Measurements from ENCODE around the gene POU2AF1.
"Not testable (repeated sequence)": the region's sequence is repeated elsewhere in the genome, so short reads cannot be mapped to it uniquely, and the experiment has no call there.

The POU2AF1 gene

DNA sequence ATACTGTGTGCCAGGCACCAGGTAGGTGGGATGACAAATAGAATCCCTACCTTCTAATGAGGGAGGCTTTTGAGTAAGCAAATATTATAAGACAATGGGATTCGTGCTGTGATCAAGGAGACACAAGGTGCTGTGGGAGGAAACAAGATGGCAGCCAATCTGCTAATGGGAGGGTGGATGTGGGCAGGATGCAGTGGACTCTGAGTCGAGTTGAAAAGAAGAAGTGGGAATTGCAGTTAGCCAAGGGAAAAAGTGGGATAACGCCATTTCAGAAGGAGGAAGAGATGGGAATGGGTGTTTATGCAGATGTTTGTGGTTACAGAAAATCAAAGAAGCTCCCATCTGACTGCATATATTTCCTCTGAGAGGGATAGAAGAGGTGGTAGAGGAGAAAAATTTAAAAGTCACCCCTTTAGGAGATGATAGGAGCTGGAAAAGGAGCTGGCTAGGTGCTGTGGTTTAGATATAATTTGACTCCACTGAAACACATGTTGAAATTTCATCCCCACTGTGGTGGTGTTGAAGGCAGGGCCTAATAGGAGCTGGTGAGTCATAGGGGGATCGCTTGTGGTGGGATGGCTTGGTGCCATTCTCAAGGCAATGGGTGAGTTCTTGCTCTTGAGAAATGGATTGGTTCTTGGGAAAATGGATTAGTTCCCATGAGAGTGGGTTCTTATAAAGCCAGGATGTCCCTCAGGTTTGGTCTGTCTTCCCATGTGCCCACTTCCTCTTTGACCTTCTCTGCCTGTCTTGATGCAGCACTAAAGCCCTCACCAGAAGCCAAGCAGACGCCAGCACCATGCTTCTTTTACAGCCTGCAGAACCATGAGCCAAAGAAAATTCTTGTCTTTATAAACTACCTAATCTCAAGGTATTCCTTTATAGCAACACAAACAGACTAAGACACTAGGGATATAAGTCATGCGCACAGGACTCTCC lies 30.0 kb upstream of the POU2AF1 start:
- DNase-seq (ENCODE audit: low read depth): no peak

DNA sequence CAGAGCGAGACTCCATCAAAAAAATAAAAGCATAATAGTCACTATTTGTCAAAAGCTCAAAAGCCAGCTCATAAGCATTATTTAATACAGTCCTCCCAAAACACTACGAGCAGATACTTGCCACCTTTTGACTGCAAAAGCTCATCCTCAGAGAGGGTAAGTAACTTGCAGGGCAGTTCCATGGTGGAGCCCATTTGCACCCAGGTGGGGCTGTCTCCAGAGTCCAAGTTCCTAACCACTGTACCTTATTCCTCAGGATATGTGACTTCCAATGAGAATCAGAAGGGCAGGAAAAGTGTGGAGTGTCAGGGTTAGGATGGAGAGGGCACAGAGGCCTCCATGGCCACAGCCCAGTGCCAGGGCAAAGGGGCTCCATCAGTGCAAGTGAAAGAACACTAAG lies 28.6 kb upstream of the POU2AF1 start:
- no peak for DNase-seq (ENCODE audit: low read depth)

GRCh38 chr11:111406589-111406988 lies 27.5 kb upstream of the POU2AF1 start:
- no peak for DNase-seq (ENCODE audit: low read depth)

DNA sequence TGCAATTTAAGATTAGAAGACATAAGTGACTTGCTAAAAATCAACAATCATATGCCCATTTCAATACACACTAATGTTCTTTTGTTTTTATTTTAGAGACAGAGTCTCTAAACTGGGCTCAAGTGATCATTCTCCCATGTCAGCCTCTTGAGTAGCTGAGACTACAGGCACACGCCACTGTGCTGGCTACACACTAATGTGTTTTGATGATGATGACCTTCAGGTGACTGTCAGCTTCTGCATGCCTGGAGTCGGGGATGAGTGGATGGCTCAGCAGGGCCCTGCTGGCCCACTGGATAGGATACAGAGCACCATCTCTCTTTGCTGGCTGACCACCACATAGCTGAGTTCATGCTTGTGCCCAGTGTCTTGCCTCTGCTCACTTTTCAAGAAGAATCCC lies 27.0 kb upstream of the POU2AF1 start:
- DNase-seq (ENCODE audit: low read depth): no peak

DNA sequence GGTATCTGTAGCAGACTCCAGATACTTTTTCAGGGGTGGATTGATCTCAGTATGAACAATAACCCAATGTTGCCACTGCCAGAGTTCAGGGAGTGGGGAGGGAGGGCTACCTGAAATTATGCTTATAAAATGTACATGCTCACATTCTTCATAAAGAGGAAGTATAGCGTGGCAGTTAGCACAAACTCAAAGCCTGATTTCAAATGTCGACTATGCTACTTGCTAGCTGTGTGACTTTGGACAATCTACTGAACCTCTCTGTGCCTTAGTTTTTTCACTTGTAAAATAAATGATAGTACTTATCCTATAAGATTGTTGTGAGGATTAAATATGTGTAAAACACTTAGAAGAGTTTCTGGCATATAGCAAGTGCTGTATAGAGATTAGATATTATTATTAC lies 26.5 kb upstream of the POU2AF1 start:
- DNase-seq (ENCODE audit: low read depth): no peak

- no peak for DNase-seq (ENCODE audit: low read depth)
Measured at GRCh38 chr11:111403051-111403726, 24.1 kb upstream of the POU2AF1 start.

GRCh38 chr11:111402411-111402810 lies 23.3 kb upstream of the POU2AF1 start:
- no peak for DNase-seq (ENCODE audit: low read depth)

DNA sequence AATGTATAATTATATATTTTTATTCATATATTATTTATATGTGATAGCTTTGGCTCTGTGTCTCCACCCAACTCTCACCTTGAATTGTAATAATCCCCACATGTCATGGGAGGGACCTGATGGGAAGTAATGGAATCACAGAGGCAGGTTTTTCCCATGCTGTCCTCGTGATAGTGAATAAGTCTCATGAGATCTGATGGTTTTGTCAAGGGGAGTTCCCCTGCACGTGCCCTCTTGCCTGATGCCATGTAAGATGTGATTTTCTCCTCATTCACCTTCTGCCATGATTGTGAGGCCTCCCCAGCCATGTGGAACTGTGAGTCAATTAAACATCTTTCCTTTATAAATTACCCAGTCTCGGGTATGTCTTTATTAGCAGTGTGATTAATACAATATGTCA lies 22.9 kb upstream of the POU2AF1 start:
- DNase-seq (ENCODE audit: low read depth): not testable (repeated sequence)

DNA sequence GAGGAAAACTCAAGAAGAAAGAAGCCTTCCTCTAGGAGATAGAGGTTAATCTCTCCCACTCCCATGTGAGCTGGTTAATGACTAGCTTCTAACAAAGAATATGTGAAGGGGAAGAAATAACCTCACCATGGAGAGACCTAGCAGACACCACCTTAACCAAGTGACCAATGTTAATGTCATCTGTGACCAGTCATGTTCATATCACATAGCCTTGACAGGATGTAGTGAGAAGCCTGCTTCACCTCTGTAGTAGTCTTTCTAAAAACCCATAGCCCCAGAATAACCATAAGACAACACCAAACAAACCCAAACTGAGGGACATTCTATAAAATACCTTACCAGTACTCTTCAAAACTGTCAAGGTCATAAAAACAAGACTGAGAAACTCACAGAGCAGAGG lies 21.5 kb upstream of the POU2AF1 start:
- DNase-seq (ENCODE audit: low read depth): no peak

GRCh38 chr11:111399187-111400031 lies 20.3 kb upstream of the POU2AF1 start:
- DNase-seq (ENCODE audit: low read depth): no peak

- no peak for DNase-seq (ENCODE audit: low read depth)
Measured at GRCh38 chr11:111397034-111397433, 18.0 kb upstream of the POU2AF1 start.

DNA sequence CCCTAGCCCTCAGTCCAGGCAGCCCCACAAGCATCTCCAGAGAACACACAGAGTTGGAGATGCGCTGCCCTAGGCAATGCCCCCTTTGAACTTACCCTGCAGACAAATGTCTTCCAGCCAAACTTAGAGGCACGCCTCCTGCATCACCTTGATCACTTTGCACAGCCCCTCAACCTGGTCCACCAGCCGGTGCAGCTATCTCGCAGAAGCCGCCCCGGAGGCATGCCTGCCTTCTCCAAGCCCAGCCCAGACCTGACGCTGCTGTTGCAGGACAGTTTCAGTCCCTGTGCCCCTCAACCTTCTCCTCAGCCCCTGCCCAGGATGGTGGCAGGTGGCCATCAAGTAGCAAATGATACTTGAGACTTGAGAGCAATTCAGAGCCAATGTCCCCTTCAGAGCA lies 16.7 kb upstream of the POU2AF1 start:
- DNase-seq (ENCODE audit: low read depth): no peak

- DNase-seq (ENCODE audit: low read depth): no peak
Measured at GRCh38 chr11:111395081-111395480, 16.0 kb upstream of the POU2AF1 start.

- DNase-seq (ENCODE audit: low read depth): peak; percentile 15
Measured at GRCh38 chr11:111394147-111394546, 15.1 kb upstream of the POU2AF1 start.

GRCh38 chr11:111393585-111393984 lies 14.5 kb upstream of the POU2AF1 start:
- no peak for DNase-seq (ENCODE audit: low read depth)

- DNase-seq (ENCODE audit: low read depth): no peak
Measured at GRCh38 chr11:111393096-111393495, 14.0 kb upstream of the POU2AF1 start.

DNA sequence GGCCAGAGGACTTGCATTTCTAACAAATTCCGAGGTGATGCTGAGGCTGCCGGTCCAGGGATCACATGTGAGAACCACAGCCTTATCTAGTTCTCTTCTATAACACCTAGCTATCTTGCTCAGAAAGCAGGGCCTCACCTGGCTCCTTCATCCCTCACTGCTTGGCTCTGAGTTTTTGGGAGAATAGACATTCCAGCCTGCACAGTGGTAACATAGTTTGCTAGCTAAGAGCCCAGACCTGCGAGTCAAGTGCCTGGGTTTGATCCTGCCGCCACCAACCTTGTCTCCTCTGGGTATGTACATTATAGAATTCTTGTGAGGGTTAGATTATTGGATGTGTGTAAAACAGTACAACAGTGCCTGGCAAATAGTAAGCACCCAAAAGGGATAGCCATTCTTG lies 13.5 kb upstream of the POU2AF1 start:
- DNase-seq (ENCODE audit: low read depth): no peak

DNA sequence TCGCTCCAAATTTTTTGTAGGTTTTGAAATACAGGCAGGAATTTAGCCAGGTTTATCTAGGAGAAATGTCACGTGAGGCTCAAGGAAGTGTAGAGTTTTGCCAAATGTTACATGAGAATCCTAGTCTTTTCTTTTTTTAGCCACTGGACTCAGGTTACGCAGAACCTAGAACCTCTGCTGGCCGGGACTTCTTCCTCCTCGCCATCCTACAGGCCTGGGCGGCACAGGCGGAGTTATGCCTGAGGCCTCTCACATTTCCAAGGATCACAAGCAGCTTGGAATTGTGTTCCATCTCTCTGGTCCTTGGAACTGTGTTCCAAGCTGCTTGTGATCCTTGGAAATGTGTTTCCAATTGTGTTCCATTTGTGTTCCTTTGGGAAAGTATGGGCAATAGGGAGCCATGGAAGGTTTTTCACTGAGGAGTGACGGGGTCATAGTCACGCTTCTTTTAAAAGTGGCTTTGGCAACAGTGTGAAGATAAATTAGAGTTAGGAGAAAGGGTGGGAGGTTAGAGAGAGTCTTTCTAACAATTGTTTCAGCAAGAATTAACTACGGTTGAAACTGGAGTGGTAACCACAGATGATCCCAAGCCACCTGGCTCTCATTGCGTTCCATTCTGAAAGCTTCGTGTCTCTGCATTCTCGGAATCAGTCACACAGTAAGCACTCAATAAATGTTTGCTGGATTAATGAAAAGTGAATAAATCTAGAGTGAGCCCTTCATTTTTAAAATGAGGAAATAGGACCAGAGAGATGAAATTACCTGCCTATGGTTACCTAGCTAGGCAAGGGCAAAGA lies 12.5 kb upstream of the POU2AF1 start:
- no peak for DNase-seq (ENCODE audit: low read depth)

GRCh38 chr11:111388842-111389241 lies 9.8 kb upstream of the POU2AF1 start:
- no peak for DNase-seq (ENCODE audit: low read depth)

DNA sequence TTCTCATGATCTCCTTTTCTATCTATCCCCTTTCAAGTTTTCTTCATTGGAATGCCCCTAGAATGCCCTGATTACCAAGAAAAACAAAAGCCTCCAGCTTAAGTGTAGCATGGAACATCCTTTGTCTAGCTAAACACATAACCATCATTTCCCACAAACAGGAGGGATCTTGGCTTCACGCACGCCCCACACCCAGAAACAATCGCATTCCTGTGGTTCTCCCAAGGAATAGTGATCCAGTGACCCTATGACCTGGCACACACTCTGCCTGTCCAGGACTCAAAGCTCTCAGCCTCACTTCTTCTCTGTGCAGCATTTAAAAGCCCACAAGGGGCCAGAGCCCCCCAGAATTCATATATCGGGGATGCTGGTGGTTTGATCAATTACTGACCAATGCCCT lies 9.3 kb upstream of the POU2AF1 start:
- DNase-seq (ENCODE audit: low read depth): no peak

DNA sequence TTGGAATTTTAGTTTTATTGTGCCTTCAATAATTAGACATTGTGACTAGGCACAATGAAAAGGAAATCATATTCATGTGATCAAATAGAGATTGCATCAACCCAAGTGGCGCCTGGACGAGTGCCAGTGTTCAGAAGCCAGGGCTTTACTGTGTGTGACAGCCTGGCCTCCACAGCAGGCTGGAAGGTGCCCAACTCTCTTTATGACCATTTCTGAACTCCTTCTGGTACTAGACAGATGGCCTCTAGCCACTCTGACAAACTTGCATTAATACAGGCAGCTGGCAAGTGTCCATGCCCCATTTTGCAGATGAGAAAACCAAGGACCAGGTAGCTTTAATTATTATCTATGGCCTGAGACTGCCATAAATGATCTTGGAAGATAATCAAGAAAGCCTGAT lies 8.3 kb upstream of the POU2AF1 start:
- DNase-seq (ENCODE audit: low read depth): no peak
